AG10803 (cell line): Measurements from ENCODE around the gene WFDC1.

Experiments
- DNase-seq: peaks from one replicate; pipeline ENCODE4 v3.0.0; 2010; ENCODE audit warnings: low read depth
- H3K4me3 ChIP-seq: 2 replicates; pipeline ENCODE4 v1.5.1; 2011; ENCODE audit warnings: mild to moderate bottlenecking, low read length, control low read depth
- TF ChIP-seq, protein P1 (sequence below): conservative IDR thresholded peaks from 2 replicates; pipeline ENCODE4 v1.5.1; 2011; ENCODE audit warnings: mild to moderate bottlenecking, low read length, control low read depth, inconsistent platforms

The WFDC1 gene

DNA sequence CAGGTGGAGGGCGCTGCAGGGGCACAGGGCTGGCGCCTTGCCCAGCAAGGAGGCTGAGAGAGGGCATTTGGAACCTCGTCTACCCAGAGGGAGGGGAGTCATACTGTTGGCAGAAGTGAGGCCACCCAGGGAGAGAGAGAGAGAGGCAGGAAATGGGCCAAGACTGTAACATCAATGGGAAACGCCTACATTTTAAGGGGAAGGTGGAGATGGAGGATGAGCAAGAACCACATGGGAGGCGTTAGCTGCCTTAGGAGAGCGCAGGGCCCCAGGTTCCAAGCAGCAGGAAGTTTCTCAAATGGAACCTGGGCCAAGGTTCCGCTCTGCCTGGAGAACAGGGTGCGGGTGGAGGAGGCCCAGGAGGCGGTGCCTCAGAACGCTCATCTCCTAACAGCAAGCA is 2.7 kb upstream of the WFDC1 start:
- TF ChIP-seq, protein P1, sequence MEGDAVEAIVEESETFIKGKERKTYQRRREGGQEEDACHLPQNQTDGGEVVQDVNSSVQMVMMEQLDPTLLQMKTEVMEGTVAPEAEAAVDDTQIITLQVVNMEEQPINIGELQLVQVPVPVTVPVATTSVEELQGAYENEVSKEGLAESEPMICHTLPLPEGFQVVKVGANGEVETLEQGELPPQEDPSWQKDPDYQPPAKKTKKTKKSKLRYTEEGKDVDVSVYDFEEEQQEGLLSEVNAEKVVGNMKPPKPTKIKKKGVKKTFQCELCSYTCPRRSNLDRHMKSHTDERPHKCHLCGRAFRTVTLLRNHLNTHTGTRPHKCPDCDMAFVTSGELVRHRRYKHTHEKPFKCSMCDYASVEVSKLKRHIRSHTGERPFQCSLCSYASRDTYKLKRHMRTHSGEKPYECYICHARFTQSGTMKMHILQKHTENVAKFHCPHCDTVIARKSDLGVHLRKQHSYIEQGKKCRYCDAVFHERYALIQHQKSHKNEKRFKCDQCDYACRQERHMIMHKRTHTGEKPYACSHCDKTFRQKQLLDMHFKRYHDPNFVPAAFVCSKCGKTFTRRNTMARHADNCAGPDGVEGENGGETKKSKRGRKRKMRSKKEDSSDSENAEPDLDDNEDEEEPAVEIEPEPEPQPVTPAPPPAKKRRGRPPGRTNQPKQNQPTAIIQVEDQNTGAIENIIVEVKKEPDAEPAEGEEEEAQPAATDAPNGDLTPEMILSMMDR, result no peak
- no peak overlapping the region for H3K4me3 ChIP-seq
- DNase-seq, result no peak

DNA sequence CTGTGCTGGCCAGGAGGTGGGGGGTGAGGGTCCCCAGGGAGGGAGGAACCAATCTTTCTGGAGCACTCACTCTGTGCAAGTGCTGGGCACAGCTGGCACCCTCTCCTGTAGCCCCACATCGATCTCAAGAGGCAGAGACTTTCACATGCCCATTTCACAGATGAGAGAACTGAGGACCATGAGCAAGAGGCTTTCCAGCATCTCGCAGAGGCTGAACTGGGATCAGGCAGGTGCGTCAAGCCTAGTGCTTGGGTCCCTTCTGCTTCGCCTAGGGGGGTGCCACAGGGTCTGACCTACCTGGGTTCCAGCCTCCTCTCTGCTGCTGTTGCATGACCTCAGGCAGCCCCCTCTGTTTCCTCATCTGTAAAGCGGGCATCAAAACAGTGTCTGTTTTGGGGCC is 1.3 kb upstream of the WFDC1 start:
- TF ChIP-seq, protein P1, result no peak
- no peak overlapping the region for H3K4me3 ChIP-seq
- DNase-seq, result no peak

DNA sequence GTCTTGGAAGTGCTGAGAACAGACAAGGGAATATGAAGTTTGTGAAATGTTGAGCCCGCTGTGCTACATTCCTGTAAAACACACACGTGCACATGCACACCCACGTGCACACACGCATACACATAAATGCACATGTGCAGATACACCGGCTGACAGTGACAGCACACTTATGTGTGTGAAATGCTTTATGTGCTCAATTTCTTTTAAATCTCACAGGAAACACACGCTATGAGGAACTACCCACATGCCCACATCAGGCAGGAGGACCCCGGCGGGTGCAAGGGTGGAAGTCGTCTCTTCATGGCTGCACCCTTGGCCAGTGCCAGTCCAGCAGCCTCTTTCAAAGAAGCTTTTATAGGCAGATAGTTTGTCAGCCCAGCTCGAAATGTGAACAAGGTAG is 561 bp upstream of the WFDC1 start:
- TF ChIP-seq, protein P1, result no peak
- no peak for DNase-seq
- no peak overlapping the region for H3K4me3 ChIP-seq

DNA sequence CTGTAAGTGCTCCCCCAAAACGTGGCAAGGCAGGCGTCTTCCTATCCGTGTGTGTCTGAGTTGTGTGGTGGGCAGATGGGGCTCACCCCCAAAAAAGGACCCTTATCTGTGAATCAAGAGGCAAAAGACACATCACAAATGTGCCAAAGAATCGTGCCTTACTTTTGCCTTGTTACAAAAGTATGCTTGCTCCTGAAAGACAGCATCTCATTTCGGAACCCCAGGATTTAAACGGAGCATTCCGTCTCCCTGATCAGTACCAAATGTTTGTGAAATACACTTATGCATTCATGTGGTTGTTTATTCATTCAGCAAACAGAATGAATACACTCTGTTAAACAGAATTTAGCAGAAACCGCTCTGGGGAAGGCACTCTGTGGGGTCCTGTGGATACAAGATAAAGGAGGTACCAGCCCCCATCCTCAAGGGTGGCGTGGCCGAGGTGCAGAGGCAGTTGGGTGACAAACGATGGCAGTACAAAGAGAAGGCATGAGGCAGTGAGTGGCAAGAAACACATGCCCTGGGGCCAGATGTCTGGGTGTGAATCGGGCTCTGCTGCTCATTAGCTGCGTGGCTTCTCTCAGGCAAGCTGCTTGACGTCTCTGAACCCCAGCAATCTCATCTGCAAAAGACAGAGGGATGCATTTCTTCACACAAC is 654 bp downstream of the WFDC1 start:
- H3K4me3 ChIP-seq, result peak overlapping the region; percentile 43
- peak; percentile 11 for DNase-seq
- TF ChIP-seq, protein P1, result no peak

DNA sequence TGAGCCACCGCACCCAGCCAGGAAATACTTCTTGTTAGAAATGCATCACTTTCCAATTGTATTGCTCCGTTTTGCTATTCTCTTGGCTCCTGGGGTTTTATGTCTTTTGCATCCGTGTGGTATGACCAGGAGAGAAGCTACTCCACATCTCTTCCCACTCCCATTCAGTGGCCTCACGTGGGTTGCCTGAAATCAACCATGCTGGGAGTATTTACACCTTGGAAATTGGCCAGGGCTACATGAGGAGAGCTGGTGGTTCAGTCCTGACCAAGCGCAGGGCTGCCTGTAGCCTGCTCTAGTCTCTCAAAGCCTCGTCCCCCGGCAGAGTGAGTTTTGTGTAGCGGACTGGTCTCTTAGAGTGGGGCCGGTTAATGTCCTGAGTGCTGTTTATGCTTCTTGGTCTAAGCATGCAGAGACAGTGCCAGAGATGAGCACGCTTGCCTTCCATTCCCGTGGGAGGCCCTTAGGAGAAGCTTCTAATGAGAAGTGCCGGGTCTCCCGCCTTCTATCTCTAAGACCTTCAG is 3.8 kb downstream of the WFDC1 start:
- H3K4me3 ChIP-seq, result no peak overlapping the region
- no peak for DNase-seq
- TF ChIP-seq, protein P1, result no peak

DNA sequence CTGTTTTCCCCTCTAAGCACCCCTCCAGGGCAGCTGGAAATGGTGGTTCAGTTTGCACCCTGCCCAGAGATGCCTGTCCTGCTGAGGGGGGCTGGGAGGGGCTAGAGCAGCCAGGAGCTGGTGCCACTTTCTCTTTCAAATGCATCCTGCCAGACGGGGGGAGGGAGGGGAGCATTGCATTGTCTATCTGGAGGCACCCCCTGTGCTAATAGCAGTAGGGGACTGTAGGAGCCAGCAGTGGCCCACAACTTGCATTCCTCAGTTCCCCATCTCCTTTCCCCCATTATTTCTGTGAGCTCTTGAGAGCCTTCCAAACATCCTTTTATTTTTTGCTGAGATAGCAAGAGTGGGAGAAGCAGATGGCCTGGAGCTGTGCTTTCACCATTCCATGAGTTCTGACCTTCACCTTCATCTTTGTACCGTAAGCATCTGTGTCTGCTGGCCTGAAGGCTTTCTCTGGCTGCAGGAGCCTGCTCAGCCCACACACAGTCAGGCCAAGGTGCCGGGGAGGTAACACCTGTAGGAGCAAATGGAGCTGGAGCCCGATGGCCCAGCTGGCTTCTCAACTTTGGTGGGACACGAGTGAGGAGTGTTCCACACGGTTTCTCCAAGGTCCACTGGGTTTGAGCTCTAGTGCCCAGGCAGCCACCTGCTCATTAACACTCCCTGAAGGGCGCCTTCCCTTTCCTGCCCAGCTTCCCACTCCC is 5.2 kb downstream of the WFDC1 start:
- TF ChIP-seq, protein P1, result no peak
- no peak for DNase-seq
- no peak overlapping the region for H3K4me3 ChIP-seq
